T-helper 9 cell (primary cell): ENCODE data around the gene PRKRA.
"Not testable (repeated sequence)": the region's sequence is repeated elsewhere in the genome, so short reads cannot be mapped to it uniquely, and the experiment has no call there.

Source experiments
- DNase-seq: peaks from one replicate; pipeline ENCODE4 v3.0.0-alpha.2; 2020

The PRKRA gene

GRCh38 chr2:178457390-178457886, 6.5 kb upstream of the PRKRA start:
- DNase-seq = no peak

- no peak for DNase-seq
Measured at GRCh38 chr2:178455947-178456346, 5.0 kb upstream of the PRKRA start.

GRCh38 chr2:178452870-178453269, 1.9 kb upstream of the PRKRA start:
- DNase-seq = no peak

- DNase-seq = no peak
Measured at GRCh38 chr2:178452334-178452733, 1.4 kb upstream of the PRKRA start.

- peak; percentile 75 for DNase-seq
Measured at GRCh38 chr2:178450524-178450773, 526 bp downstream of the PRKRA start.

GRCh38 chr2:178449700-178450523, 1.1 kb downstream of the PRKRA start:
- no peak for DNase-seq

GRCh38 chr2:178448968-178449661, 1.9 kb downstream of the PRKRA start:
- DNase-seq = no peak

- DNase-seq = no peak
Measured at GRCh38 chr2:178441426-178441825, 9.5 kb downstream of the PRKRA start.

- DNase-seq = no peak
Measured at GRCh38 chr2:178436662-178437061, 14.3 kb downstream of the PRKRA start.

- no peak for DNase-seq
Measured at GRCh38 chr2:178429336-178429735, 21.6 kb downstream of the PRKRA start.

- DNase-seq = no peak
Measured at GRCh38 chr2:178428396-178428806, 22.6 kb downstream of the PRKRA start.

- no peak for DNase-seq
Measured at GRCh38 chr2:178427458-178427857, 23.5 kb downstream of the PRKRA start.

- DNase-seq = no peak
Measured at GRCh38 chr2:178426388-178426787, 24.6 kb downstream of the PRKRA start.

GRCh38 chr2:178425255-178425827, 25.6 kb downstream of the PRKRA start:
- no peak for DNase-seq

- not testable (repeated sequence) for DNase-seq
Measured at GRCh38 chr2:178423746-178424145, 27.2 kb downstream of the PRKRA start.

GRCh38 chr2:178422097-178422496, 28.9 kb downstream of the PRKRA start:
- no peak for DNase-seq

- no peak for DNase-seq
Measured at GRCh38 chr2:178420463-178420999, 30.4 kb downstream of the PRKRA start.

- no peak for DNase-seq
Measured at GRCh38 chr2:178419123-178419522, 31.9 kb downstream of the PRKRA start.

GRCh38 chr2:178418426-178418825, 32.5 kb downstream of the PRKRA start:
- DNase-seq = no peak

GRCh38 chr2:178417916-178418315, 33.1 kb downstream of the PRKRA start:
- no peak for DNase-seq

GRCh38 chr2:178415979-178416378, 35.0 kb downstream of the PRKRA start:
- no peak for DNase-seq

- peak; percentile 60 for DNase-seq
Measured at GRCh38 chr2:178414266-178415247, 36.4 kb downstream of the PRKRA start.
